ENCODE measurements around the gene SNRNP40. TPM values are rescaled to one million over a fixed set of nuclear protein-coding genes. Genes with fewer than 3 reads are reported as not detected.

SNRNP40 gene
- total RNA-seq, 1 experiment from 2014 or later: 103 TPM

DNA sequence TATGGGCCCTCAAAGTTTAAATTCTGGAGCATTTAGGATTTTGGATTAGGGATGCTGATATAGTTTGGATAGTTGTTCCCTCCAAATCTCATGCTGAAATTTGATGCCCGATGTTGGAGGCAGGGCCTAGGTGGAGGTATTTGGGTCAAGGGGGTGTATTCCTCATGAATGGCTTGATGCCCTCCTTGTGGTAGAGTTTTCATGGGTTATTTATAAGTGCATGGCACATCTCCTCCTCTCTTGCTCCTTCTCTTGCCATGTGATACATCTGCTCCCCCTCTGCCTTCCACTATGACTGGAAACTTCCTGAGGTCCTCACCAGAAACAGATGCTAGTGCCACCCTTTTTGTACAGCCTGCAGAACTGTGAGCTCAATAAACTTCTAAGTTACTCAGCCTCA lies 39.4 kb downstream of the SNRNP40 start:
- Mint-ChIP-seq H3K27ac (no peak overlapping the region), H3K9me3 (no peaks in the 10 kb centered on the region), H3K4me3 (no peak overlapping the region), H3K36me3 (peaks cover 37% of the 10 kb centered on the region), H3K4me1 (peaks cover 17% of the 10 kb centered on the region), H3K27me3 (ENCODE audit: low read depth) (no peaks in the 10 kb centered on the region)
- ATAC-seq: no peak
- no peak for DNase-seq (ENCODE audit: low spot score)
- ChIA-PET CTCF (interaction anchor here (1.2 to 1.6 kb wide), 3 partner anchors 72 to 73 kb away, joined by 3 to 5 read pairs (median 5); no protein-coding TSS in a partner anchor), POLR2A (interaction anchor here (0.6 kb wide), 1 partner anchor 204 kb away, joined by 11 read pairs; no protein-coding TSS in a partner anchor)
- no peak for TF ChIP-seq ZBTB21 (CRISPR knock-in tag; IDR thresholded peaks at IDR 0.05; ENCODE audit: borderline replicate concordance)
- TF ChIP-seq ETV6 (CRISPR knock-in tag; IDR thresholded peaks at IDR 0.05): no peak
- no peak for TF ChIP-seq ZNF281 (CRISPR knock-in tag; IDR thresholded peaks at IDR 0.05)
- TF ChIP-seq, protein P1, sequence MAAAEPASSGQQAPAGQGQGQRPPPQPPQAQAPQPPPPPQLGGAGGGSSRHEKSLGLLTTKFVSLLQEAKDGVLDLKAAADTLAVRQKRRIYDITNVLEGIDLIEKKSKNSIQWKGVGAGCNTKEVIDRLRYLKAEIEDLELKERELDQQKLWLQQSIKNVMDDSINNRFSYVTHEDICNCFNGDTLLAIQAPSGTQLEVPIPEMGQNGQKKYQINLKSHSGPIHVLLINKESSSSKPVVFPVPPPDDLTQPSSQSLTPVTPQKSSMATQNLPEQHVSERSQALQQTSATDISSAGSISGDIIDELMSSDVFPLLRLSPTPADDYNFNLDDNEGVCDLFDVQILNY (CRISPR knock-in tag; IDR thresholded peaks at IDR 0.05): no peak
- TF ChIP-seq ZNF121 (CRISPR knock-in tag; IDR thresholded peaks at IDR 0.05): no peak
- no peak for TF ChIP-seq CREM (CRISPR knock-in tag; IDR thresholded peaks at IDR 0.05)
- TF ChIP-seq NR2C2 (CRISPR knock-in tag; IDR thresholded peaks at IDR 0.05): no peak
- no peak for TF ChIP-seq FOXK1 (CRISPR knock-in tag; IDR thresholded peaks at IDR 0.05)
- TF ChIP-seq ZNF317 (CRISPR knock-in tag; IDR thresholded peaks at IDR 0.05; ENCODE audit: borderline replicate concordance, low read depth): no peak
- TF ChIP-seq NFATC4 (CRISPR knock-in tag; IDR thresholded peaks at IDR 0.05): no peak
- TF ChIP-seq USF1 (CRISPR knock-in tag; IDR thresholded peaks at IDR 0.05): no peak
- TF ChIP-seq GRHL2 (CRISPR knock-in tag; IDR thresholded peaks at IDR 0.05; ENCODE audit: insufficient replicate concordance, severe bottlenecking): no peak
- TF ChIP-seq ZNF219 (CRISPR knock-in tag; IDR thresholded peaks at IDR 0.05; ENCODE audit: borderline replicate concordance): no peak
- TF ChIP-seq, protein P2, sequence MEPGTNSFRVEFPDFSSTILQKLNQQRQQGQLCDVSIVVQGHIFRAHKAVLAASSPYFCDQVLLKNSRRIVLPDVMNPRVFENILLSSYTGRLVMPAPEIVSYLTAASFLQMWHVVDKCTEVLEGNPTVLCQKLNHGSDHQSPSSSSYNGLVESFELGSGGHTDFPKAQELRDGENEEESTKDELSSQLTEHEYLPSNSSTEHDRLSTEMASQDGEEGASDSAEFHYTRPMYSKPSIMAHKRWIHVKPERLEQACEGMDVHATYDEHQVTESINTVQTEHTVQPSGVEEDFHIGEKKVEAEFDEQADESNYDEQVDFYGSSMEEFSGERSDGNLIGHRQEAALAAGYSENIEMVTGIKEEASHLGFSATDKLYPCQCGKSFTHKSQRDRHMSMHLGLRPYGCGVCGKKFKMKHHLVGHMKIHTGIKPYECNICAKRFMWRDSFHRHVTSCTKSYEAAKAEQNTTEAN (CRISPR knock-in tag; IDR thresholded peaks at IDR 0.05): no peak
- TF ChIP-seq MLX (CRISPR knock-in tag; IDR thresholded peaks at IDR 0.05): no peak
- no peak for TF ChIP-seq AFF4 (CRISPR knock-in tag; IDR thresholded peaks at IDR 0.05; ENCODE audit: borderline replicate concordance)
- TF ChIP-seq PREB (CRISPR knock-in tag; IDR thresholded peaks at IDR 0.05; ENCODE audit: borderline replicate concordance): no peak
- TF ChIP-seq ATF1 (CRISPR knock-in tag; IDR thresholded peaks at IDR 0.05): no peak

Data from WTC11 (cell line).